ENCODE results near the gene ZNF462.
"Not testable (repeated sequence)": the region's sequence is repeated elsewhere in the genome, so short reads cannot be mapped to it uniquely, and the experiment has no call there.

The ZNF462 gene

GRCh38 chr9:106889061-106889590 lies 26.2 kb downstream of the ZNF462 start:
- DNase-seq (ENCODE audit: low spot score), result no peak

- no peak for DNase-seq (ENCODE audit: low spot score)
Measured at GRCh38 chr9:106890608-106891007, 27.6 kb downstream of the ZNF462 start.

GRCh38 chr9:106891286-106891685 lies 28.3 kb downstream of the ZNF462 start:
- DNase-seq (ENCODE audit: low spot score), result no peak

GRCh38 chr9:106892632-106893031 lies 29.7 kb downstream of the ZNF462 start:
- DNase-seq (ENCODE audit: low spot score), result peak; percentile 78

- DNase-seq (ENCODE audit: low spot score), result no peak
Measured at GRCh38 chr9:106893088-106893487, 30.1 kb downstream of the ZNF462 start.

- DNase-seq (ENCODE audit: low spot score), result no peak
Measured at GRCh38 chr9:106896695-106897094, 33.7 kb downstream of the ZNF462 start.

- DNase-seq (ENCODE audit: low spot score), result no peak
Measured at GRCh38 chr9:106897236-106897635, 34.3 kb downstream of the ZNF462 start.

- DNase-seq (ENCODE audit: low spot score), result no peak
Measured at GRCh38 chr9:106897751-106898150, 34.8 kb downstream of the ZNF462 start.

- not testable (repeated sequence) for DNase-seq (ENCODE audit: low spot score)
Measured at GRCh38 chr9:106900523-106900922, 37.6 kb downstream of the ZNF462 start.

GRCh38 chr9:106906129-106906528 lies 43.2 kb downstream of the ZNF462 start:
- DNase-seq (ENCODE audit: low spot score), result no peak

- no peak for DNase-seq (ENCODE audit: low spot score)
Measured at GRCh38 chr9:106911951-106912350, 49.0 kb downstream of the ZNF462 start.

GRCh38 chr9:106913276-106913675 lies 50.3 kb downstream of the ZNF462 start:
- no peak for DNase-seq (ENCODE audit: low spot score)

GRCh38 chr9:106915851-106916250 lies 52.9 kb downstream of the ZNF462 start:
- DNase-seq (ENCODE audit: low spot score), result no peak

GRCh38 chr9:106916466-106917235 lies 53.7 kb downstream of the ZNF462 start:
- peak; percentile 43 for DNase-seq (ENCODE audit: low spot score)

- DNase-seq (ENCODE audit: low spot score), result no peak
Measured at GRCh38 chr9:106918825-106919509, 56.0 kb downstream of the ZNF462 start.

- DNase-seq (ENCODE audit: low spot score), result no peak
Measured at GRCh38 chr9:106920091-106920490, 57.1 kb downstream of the ZNF462 start.

GRCh38 chr9:106920701-106921283 lies 57.8 kb downstream of the ZNF462 start:
- DNase-seq (ENCODE audit: low spot score), result peak; percentile 22

- DNase-seq (ENCODE audit: low spot score), result no peak
Measured at GRCh38 chr9:106921341-106921899, 58.5 kb downstream of the ZNF462 start.

GRCh38 chr9:106922026-106922425 lies 59.1 kb downstream of the ZNF462 start:
- DNase-seq (ENCODE audit: low spot score), result no peak

GRCh38 chr9:106925392-106925791 lies 62.4 kb downstream of the ZNF462 start:
- no peak for DNase-seq (ENCODE audit: low spot score)

GRCh38 chr9:106927916-106928315 lies 65.0 kb downstream of the ZNF462 start:
- no peak for DNase-seq (ENCODE audit: low spot score)

- DNase-seq (ENCODE audit: low spot score), result no peak
Measured at GRCh38 chr9:106928350-106928749, 65.4 kb downstream of the ZNF462 start.
